ENCODE measurements around the gene KCND3.

Gene KCND3

GRCh38 chr1:111736548-111737215, 252.8 kb downstream of the KCND3 start:
- ATAC-seq (ENCODE audit: low read depth) (no peak), DNase-seq (ENCODE audit: low spot score) (no peak)
- Histone ChIP-seq H3K27ac (ENCODE audit: poor library complexity, severe bottlenecking) (no peak overlapping the region), H3K4me3 (ENCODE audit: severe bottlenecking) (no peak overlapping the region), H3K36me3 (ENCODE audit: low read depth) (no peaks in the 10 kb centered on the region), H3K4me1 (ENCODE audit: insufficient read depth, poor library complexity, severe bottlenecking) (no peaks in the 10 kb centered on the region), H3K27me3 (ENCODE audit: insufficient read depth, poor library complexity, severe bottlenecking) (peaks cover 7% of the 10 kb centered on the region), H3K9me3 (ENCODE audit: severe bottlenecking) (no peaks in the 10 kb centered on the region)
- no peak for TF ChIP-seq CTCF (IDR thresholded peaks at IDR 0.05; ENCODE audit: poor library complexity, severe bottlenecking)

GRCh38 chr1:111735858-111736544, 253.5 kb downstream of the KCND3 start:
- H3K4me3 ChIP-seq (ENCODE audit: severe bottlenecking), result no peak overlapping the region
- H3K4me1 ChIP-seq (ENCODE audit: insufficient read depth, poor library complexity, severe bottlenecking), result no peaks in the 10 kb centered on the region
- H3K36me3 ChIP-seq (ENCODE audit: low read depth), result no peaks in the 10 kb centered on the region
- H3K27ac ChIP-seq (ENCODE audit: poor library complexity, severe bottlenecking), result no peak overlapping the region
- no peaks in the 10 kb centered on the region for H3K9me3 ChIP-seq (ENCODE audit: severe bottlenecking)
- peaks cover 7% of the 10 kb centered on the region for H3K27me3 ChIP-seq (ENCODE audit: insufficient read depth, poor library complexity, severe bottlenecking)
- ATAC-seq (ENCODE audit: low read depth) (no peak), DNase-seq (ENCODE audit: low spot score) (no peak)
- no peak for TF ChIP-seq CTCF (IDR thresholded peaks at IDR 0.05; ENCODE audit: poor library complexity, severe bottlenecking)

GRCh38 chr1:111735321-111735720, 254.1 kb downstream of the KCND3 start:
- Histone ChIP-seq H3K27ac (ENCODE audit: poor library complexity, severe bottlenecking) (no peak overlapping the region), H3K27me3 (ENCODE audit: insufficient read depth, poor library complexity, severe bottlenecking) (peaks cover 2% of the 10 kb centered on the region), H3K4me1 (ENCODE audit: insufficient read depth, poor library complexity, severe bottlenecking) (no peaks in the 10 kb centered on the region), H3K9me3 (ENCODE audit: severe bottlenecking) (no peaks in the 10 kb centered on the region), H3K36me3 (ENCODE audit: low read depth) (no peaks in the 10 kb centered on the region), H3K4me3 (ENCODE audit: severe bottlenecking) (no peak overlapping the region)
- ATAC-seq (ENCODE audit: low read depth) (no peak), DNase-seq (ENCODE audit: low spot score) (no peak)
- no peak for TF ChIP-seq CTCF (IDR thresholded peaks at IDR 0.05; ENCODE audit: poor library complexity, severe bottlenecking)

- TF ChIP-seq CTCF (IDR thresholded peaks at IDR 0.05; ENCODE audit: poor library complexity, severe bottlenecking), result no peak
- no peak overlapping the region for H3K4me3 ChIP-seq (ENCODE audit: severe bottlenecking)
- H3K27me3 ChIP-seq (ENCODE audit: insufficient read depth, poor library complexity, severe bottlenecking), result no peaks in the 10 kb centered on the region
- H3K36me3 ChIP-seq (ENCODE audit: low read depth), result no peaks in the 10 kb centered on the region
- ATAC-seq (ENCODE audit: low read depth) (no peak), DNase-seq (ENCODE audit: low spot score) (no peak)
- no peaks in the 10 kb centered on the region for H3K4me1 ChIP-seq (ENCODE audit: insufficient read depth, poor library complexity, severe bottlenecking)
- no peak overlapping the region for H3K27ac ChIP-seq (ENCODE audit: poor library complexity, severe bottlenecking)
- no peaks in the 10 kb centered on the region for H3K9me3 ChIP-seq (ENCODE audit: severe bottlenecking)
Observed at GRCh38 chr1:111734856-111735255, 254.6 kb downstream of the KCND3 start.

GRCh38 chr1:111734426-111734825, 255.0 kb downstream of the KCND3 start:
- H3K4me1 ChIP-seq (ENCODE audit: insufficient read depth, poor library complexity, severe bottlenecking), result no peaks in the 10 kb centered on the region
- H3K36me3 ChIP-seq (ENCODE audit: low read depth), result no peaks in the 10 kb centered on the region
- no peak overlapping the region for H3K4me3 ChIP-seq (ENCODE audit: severe bottlenecking)
- ATAC-seq (ENCODE audit: low read depth) (no peak), DNase-seq (ENCODE audit: low spot score) (no peak)
- TF ChIP-seq CTCF (IDR thresholded peaks at IDR 0.05; ENCODE audit: poor library complexity, severe bottlenecking), result no peak
- H3K27ac ChIP-seq (ENCODE audit: poor library complexity, severe bottlenecking), result no peak overlapping the region
- no peaks in the 10 kb centered on the region for H3K9me3 ChIP-seq (ENCODE audit: severe bottlenecking)
- H3K27me3 ChIP-seq (ENCODE audit: insufficient read depth, poor library complexity, severe bottlenecking), result no peaks in the 10 kb centered on the region
